ENCODE results near the gene PTBP3.
A peak's percentile ranks its signal among the peaks of the same experiment; 100 is the strongest.

The PTBP3 gene

GRCh38 chr9:112332977-112333638 lies at the start of gene PTBP3:
Gene PTBP3 (minus strand): TSS chr9:112333619. CDS start chr9:112297865, 35,754 bp downstream.
- in situ Hi-C loops (cut with HindIII; ENCODE audit: low sequenced_read_pairs), result loop anchor here (5.0 kb wide), 1 partner anchor 236 kb away; no protein-coding TSS in a partner anchor
- DNase-seq (ENCODE audit: low read depth), result no peak
- peak within 1 kb of the TSS; percentile 69 for H3K4me3 ChIP-seq (ENCODE audit: low read depth, low read length)
- no peak for TF ChIP-seq CTCF (IDR thresholded peaks at IDR 0.05; ENCODE audit: low read depth, low read length, missing control alignments)

GRCh38 chr9:112382501-112383364 lies 49.3 kb upstream of the PTBP3 start:
- in situ Hi-C loops (cut with HindIII; ENCODE audit: low sequenced_read_pairs), result no loop called here
- no peak for TF ChIP-seq CTCF (IDR thresholded peaks at IDR 0.05; ENCODE audit: low read depth, low read length, missing control alignments)
- H3K4me3 ChIP-seq (ENCODE audit: low read depth, low read length), result no peak overlapping the region
- DNase-seq (ENCODE audit: low read depth), result no peak

- no peak for TF ChIP-seq CTCF (IDR thresholded peaks at IDR 0.05; ENCODE audit: low read depth, low read length, missing control alignments)
- in situ Hi-C loops (cut with HindIII; ENCODE audit: low sequenced_read_pairs), result no loop called here
- no peak for DNase-seq (ENCODE audit: low read depth)
- no peak overlapping the region for H3K4me3 ChIP-seq (ENCODE audit: low read depth, low read length)
Observed at GRCh38 chr9:112382066-112382465, 48.6 kb upstream of the PTBP3 start.

GRCh38 chr9:112380825-112381221 lies 47.4 kb upstream of the PTBP3 start:
- TF ChIP-seq CTCF (IDR thresholded peaks at IDR 0.05; ENCODE audit: low read depth, low read length, missing control alignments), result no peak
- in situ Hi-C loops (cut with HindIII; ENCODE audit: low sequenced_read_pairs), result no loop called here
- DNase-seq (ENCODE audit: low read depth), result no peak

GRCh38 chr9:112380102-112380824 lies 46.8 kb upstream of the PTBP3 start, which contains the start of gene HSDL2:
Gene HSDL2 (plus strand): TSS chr9:112380108. CDS start chr9:112380164, 56 bp downstream.
- TF ChIP-seq CTCF (IDR thresholded peaks at IDR 0.05; ENCODE audit: low read depth, low read length, missing control alignments), result no peak
- no peak for DNase-seq (ENCODE audit: low read depth)
- peak within 1 kb of the TSS; percentile 56 for H3K4me3 ChIP-seq (ENCODE audit: low read depth, low read length)
- in situ Hi-C loops (cut with HindIII; ENCODE audit: low sequenced_read_pairs), result no loop called here

More at GRCh38 chr9:112380825-112381221, 47.4 kb upstream of the PTBP3 start:
- H3K4me3 ChIP-seq (ENCODE audit: low read depth, low read length), result peak overlapping the region; percentile 56
